ENCODE data around the gene BCL7A. TPM values are rescaled to one million over a fixed set of nuclear protein-coding genes. Genes with fewer than 3 reads are reported as not detected.

BCL7A gene
- total and polyA plus RNA-seq, 9 of the 15 experiments (the other 6 are each of a cell fraction or from before 2014, with no cell fraction given) = 0.25 to 21.9 (median 14.9) TPM

DNA sequence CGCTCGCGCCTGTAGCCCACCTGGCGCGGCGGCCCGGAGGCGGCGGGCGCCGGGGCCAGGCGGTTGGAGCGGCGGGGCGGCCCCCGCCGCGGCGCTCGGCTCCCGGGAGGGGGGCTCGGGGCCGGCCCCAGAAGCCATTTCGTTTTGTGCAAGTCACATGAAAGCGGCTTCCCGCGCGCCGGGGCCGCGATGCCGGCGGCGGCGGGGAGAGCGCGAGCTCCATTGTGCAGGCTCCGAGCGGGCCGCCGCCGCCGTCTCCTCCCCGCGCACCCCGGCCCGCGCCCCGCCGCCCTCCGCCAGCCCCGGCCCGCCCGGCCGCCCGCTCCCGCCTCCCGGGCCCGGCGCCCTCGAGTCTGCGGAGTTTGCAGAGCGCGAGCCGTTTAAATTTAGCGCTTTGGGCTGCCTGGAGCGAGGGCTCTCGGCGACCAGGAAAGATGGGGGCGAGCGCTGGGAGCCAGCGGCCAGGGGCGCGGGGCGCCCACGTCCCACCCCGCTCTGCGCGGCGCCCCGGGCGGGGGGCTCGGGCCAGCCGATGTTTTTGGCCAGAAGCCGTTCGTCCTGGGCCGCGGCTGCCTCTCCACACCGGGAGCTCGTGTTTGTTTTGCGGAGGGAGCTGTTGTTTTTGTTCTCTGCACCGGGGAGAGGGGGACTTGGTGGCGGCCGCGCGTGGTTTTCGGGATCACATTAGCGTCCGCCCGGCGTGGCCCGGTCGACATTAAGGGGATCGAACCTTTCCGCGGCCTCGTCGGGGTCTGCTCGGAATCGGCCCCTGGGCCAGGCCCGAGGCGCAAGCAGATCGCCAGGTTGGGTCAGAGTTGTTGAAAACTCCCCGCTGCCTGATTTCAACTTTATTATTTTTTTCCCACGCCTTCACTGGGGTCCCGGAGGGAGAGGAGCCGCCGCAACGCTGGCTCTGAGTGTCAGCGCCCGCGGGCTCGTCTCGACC lies 982 bp downstream of the BCL7A start (continued):
- TF ChIP-seq GATA2 (CRISPR knock-in tag; IDR thresholded peaks at IDR 0.05) (no peak), ZNF184 (CRISPR knock-in tag; IDR thresholded peaks at IDR 0.05) (no peak), KDM2B (CRISPR knock-in tag; IDR thresholded peaks at IDR 0.05) (0 out of 2 replicates have a peak, but pooled peaks have one; percentile 44), KDM5B (IDR thresholded peaks at IDR 0.05; ENCODE audit: insufficient replicate concordance, low read depth, low read length) (peak; percentile 48), RFX5 (IDR thresholded peaks at IDR 0.05; ENCODE audit: low read depth, low read length) (no peak), ETV6 (IDR thresholded peaks at IDR 0.05; ENCODE audit: borderline replicate concordance in 1 of 2, low read depth in 2 of 2, low read length in 1 of 2) (no peak), ETV6 (CRISPR knock-in tag; IDR thresholded peaks at IDR 0.05; ENCODE audit: borderline replicate concordance) (no peak), HDGF (IDR thresholded peaks at IDR 0.05) (no peak), NR1H2 (CRISPR knock-in tag; IDR thresholded peaks at IDR 0.05) (no peak), ZNF507 (tag; conservative IDR thresholded peaks at IDR 0.05) (no peak), DIDO1 (tag; IDR thresholded peaks at IDR 0.05; ENCODE audit: low read depth) (no peak), ESRRB (CRISPR knock-in tag; IDR thresholded peaks at IDR 0.05; ENCODE audit: borderline replicate concordance) (no peak), PHB (CRISPR knock-in tag; IDR thresholded peaks at IDR 0.05) (no peak), NRF1 (conservative IDR thresholded peaks at IDR 0.05 in 1 of 2, IDR thresholded peaks at IDR 0.05 in 1 of 2) (no peak; a peak in 1 of 4 replicates), GABPB1 (CRISPR knock-in tag; IDR thresholded peaks at IDR 0.05) (no peak), CBX2 (IDR thresholded peaks at IDR 0.05; ENCODE audit: insufficient read depth, low read length, poor library complexity, severe bottlenecking) (no peak)
- TF ChIP-seq, protein P1, sequence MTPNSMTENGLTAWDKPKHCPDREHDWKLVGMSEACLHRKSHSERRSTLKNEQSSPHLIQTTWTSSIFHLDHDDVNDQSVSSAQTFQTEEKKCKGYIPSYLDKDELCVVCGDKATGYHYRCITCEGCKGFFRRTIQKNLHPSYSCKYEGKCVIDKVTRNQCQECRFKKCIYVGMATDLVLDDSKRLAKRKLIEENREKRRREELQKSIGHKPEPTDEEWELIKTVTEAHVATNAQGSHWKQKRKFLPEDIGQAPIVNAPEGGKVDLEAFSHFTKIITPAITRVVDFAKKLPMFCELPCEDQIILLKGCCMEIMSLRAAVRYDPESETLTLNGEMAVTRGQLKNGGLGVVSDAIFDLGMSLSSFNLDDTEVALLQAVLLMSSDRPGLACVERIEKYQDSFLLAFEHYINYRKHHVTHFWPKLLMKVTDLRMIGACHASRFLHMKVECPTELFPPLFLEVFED (CRISPR knock-in tag; conservative IDR thresholded peaks at IDR 0.05) = no peak
- TF ChIP-seq, protein P2, sequence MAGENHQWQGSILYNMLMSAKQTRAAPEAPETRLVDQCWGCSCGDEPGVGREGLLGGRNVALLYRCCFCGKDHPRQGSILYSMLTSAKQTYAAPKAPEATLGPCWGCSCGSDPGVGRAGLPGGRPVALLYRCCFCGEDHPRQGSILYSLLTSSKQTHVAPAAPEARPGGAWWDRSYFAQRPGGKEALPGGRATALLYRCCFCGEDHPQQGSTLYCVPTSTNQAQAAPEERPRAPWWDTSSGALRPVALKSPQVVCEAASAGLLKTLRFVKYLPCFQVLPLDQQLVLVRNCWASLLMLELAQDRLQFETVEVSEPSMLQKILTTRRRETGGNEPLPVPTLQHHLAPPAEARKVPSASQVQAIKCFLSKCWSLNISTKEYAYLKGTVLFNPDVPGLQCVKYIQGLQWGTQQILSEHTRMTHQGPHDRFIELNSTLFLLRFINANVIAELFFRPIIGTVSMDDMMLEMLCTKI (IDR thresholded peaks at IDR 0.05; ENCODE audit: partially characterized antibody) = no peak
- TF ChIP-seq, protein P3, sequence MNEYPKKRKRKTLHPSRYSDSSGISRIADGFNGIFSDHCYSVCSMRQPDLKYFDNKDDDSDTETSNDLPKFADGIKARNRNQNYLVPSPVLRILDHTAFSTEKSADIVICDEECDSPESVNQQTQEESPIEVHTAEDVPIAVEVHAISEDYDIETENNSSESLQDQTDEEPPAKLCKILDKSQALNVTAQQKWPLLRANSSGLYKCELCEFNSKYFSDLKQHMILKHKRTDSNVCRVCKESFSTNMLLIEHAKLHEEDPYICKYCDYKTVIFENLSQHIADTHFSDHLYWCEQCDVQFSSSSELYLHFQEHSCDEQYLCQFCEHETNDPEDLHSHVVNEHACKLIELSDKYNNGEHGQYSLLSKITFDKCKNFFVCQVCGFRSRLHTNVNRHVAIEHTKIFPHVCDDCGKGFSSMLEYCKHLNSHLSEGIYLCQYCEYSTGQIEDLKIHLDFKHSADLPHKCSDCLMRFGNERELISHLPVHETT (CRISPR knock-in tag; conservative IDR thresholded peaks at IDR 0.05 in 1 of 2, IDR thresholded peaks at IDR 0.05 in 1 of 2) = 0 out of 4 replicates have a peak, but pooled peaks of 1 of the 2 experiments have one; percentile 23
- TF ChIP-seq, protein P4, sequence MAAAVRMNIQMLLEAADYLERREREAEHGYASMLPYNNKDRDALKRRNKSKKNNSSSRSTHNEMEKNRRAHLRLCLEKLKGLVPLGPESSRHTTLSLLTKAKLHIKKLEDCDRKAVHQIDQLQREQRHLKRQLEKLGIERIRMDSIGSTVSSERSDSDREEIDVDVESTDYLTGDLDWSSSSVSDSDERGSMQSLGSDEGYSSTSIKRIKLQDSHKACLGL (CRISPR knock-in tag; IDR thresholded peaks at IDR 0.05; ENCODE audit: borderline replicate concordance, poor library complexity, severe bottlenecking) = no peak
- TF ChIP-seq, protein P5, sequence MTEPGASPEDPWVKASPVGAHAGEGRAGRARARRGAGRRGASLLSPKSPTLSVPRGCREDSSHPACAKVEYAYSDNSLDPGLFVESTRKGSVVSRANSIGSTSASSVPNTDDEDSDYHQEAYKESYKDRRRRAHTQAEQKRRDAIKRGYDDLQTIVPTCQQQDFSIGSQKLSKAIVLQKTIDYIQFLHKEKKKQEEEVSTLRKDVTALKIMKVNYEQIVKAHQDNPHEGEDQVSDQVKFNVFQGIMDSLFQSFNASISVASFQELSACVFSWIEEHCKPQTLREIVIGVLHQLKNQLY (CRISPR knock-in tag; conservative IDR thresholded peaks at IDR 0.05) = no peak
